Liver (tissue), 9 donors: ENCODE results near the gene ZIC1. TPM values are rescaled to one million over a fixed set of nuclear protein-coding genes. Genes with fewer than 3 reads are reported as not detected.

Experiments
- DNase-seq: peaks from one replicate; pipeline ENCODE4 v3.0.0-alpha.2; 2017; ENCODE audit warnings: low spot score
- H3K27ac ChIP-seq, 2 donors: one replicate each; pipeline ENCODE4 v1.7.0; 2013; ENCODE audit warnings: inconsistent platforms in 2 of 2, low read length in 2 of 2, control low read depth in 1 of 2, low read depth in 1 of 2, mild to moderate bottlenecking in 1 of 2
- H3K27me3 ChIP-seq, 4 donors: one replicate each; pipeline versions ENCODE4 v1.6.1 to v1.7.0; 2013; ENCODE audit warnings: low read length in 3 of 4, inconsistent platforms in 1 of 4, mild to moderate bottlenecking in 1 of 4, moderate library complexity in 1 of 4; ENCODE audit not compliant: control insufficient read depth in 4 of 4, insufficient read depth in 4 of 4
- H3K36me3 ChIP-seq, 4 donors: one replicate each; pipeline versions ENCODE4 v1.6.1 to v1.7.0; 2013; ENCODE audit warnings: low read length in 3 of 4, mild to moderate bottlenecking in 3 of 4, low read depth in 1 of 4, moderate library complexity in 1 of 4; ENCODE audit not compliant: control insufficient read depth in 4 of 4, insufficient read depth in 3 of 4
- H3K4me1 ChIP-seq, 4 donors: one replicate each; pipeline versions ENCODE4 v1.6.1 to v1.7.0; 2013; ENCODE audit warnings: low read length in 3 of 4, mild to moderate bottlenecking in 3 of 4, moderate library complexity in 1 of 4; ENCODE audit not compliant: control insufficient read depth in 4 of 4, insufficient read depth in 4 of 4
- H3K4me3 ChIP-seq, 3 donors: one replicate each; pipeline versions ENCODE4 v1.6.1 to v1.7.0; 2013; ENCODE audit warnings: low read length in 3 of 3, control low read depth in 1 of 3, low read depth in 1 of 3, mild to moderate bottlenecking in 1 of 3
- H3K9ac ChIP-seq, 2 donors: one replicate each; pipeline ENCODE4 v1.7.0; 2013; ENCODE audit warnings: low read length in 2 of 2, mild to moderate bottlenecking in 2 of 2, moderate library complexity in 2 of 2, control low read depth in 1 of 2, low read depth in 1 of 2
- H3K9me3 ChIP-seq, 4 donors: one replicate each; pipeline versions ENCODE4 v1.6.1 to v1.7.0; 2013; ENCODE audit warnings: low read length in 3 of 4; ENCODE audit not compliant: control insufficient read depth in 4 of 4
- ATF3 ChIP-seq: IDR thresholded peaks from 2 replicates; pipeline ENCODE4 v1.6.1; 2016; ENCODE audit warnings: antibody characterized with exemption
- CTCF ChIP-seq: fragments of 150-350 bp; IDR thresholded peaks from 2 replicates; pipeline ENCODE4 v1.5.1; 2017; ENCODE audit warnings: improper control_type of control experiment, low read depth, low read length; ENCODE audit not compliant: missing input control
- FOXA1 ChIP-seq: IDR thresholded peaks from 2 replicates; pipeline ENCODE4 v1.6.1; 2016; ENCODE audit warnings: antibody characterized with exemption
- FOXA2 ChIP-seq: IDR thresholded peaks from 2 replicates; pipeline ENCODE4 v1.6.1; 2016; ENCODE audit warnings: antibody characterized with exemption
- HNF4G ChIP-seq: IDR thresholded peaks from 2 replicates; pipeline ENCODE4 v1.6.1; 2016; ENCODE audit warnings: antibody characterized with exemption
- JUND ChIP-seq, 2 donors: IDR thresholded peaks; 2 replicates each; pipeline ENCODE4 v1.6.1; 2016; ENCODE audit warnings: antibody characterized with exemption in 2 of 2
- NR2F2 ChIP-seq: IDR thresholded peaks from 2 replicates; pipeline ENCODE4 v1.6.1; 2016; ENCODE audit warnings: antibody characterized with exemption
- RAD21 ChIP-seq, 2 donors: IDR thresholded peaks; 2 replicates each; pipeline ENCODE4 v1.6.1; 2016; ENCODE audit warnings: antibody characterized with exemption in 2 of 2, mild to moderate bottlenecking in 2 of 2
- REST ChIP-seq: IDR thresholded peaks from 2 replicates; pipeline ENCODE4 v1.6.1; 2016; ENCODE audit warnings: antibody characterized with exemption, mild to moderate bottlenecking
- RXRA ChIP-seq, 2 donors: IDR thresholded peaks; 2 replicates each; pipeline ENCODE4 v1.6.1; 2017 to 2018; ENCODE audit warnings: antibody characterized with exemption in 2 of 2, mild to moderate bottlenecking in 1 of 2
- YY1 ChIP-seq: IDR thresholded peaks from 2 replicates; pipeline ENCODE4 v1.6.1; 2016; ENCODE audit warnings: antibody characterized with exemption, mild to moderate bottlenecking
- ZBTB33 ChIP-seq: IDR thresholded peaks from 2 replicates; pipeline ENCODE4 v1.6.1; 2016; ENCODE audit warnings: antibody characterized with exemption
- WGBS: extraction: QIAGEN DNeasy Blood & Tissue Kit; methylation state at CpG from one replicate; pipeline ENCODE4 v1.1.7; 2013; 5-methylcytosine and 5-hydroxymethylcytosine counted together
- polyA plus RNA-seq, 2 donors: library from polyadenylated mRNA; stranded (reverse) in 1 of 2; unstranded in 1 of 2; fragments of 200-250 nt in 1 of 2; fragments of >200 nt in 1 of 2; fragmentation: Nextera tagmentation in 1 of 2; extraction: Ambion mirVana in 1 of 2; gene quantifications; one replicate each; pipeline versions ENCODE4 v1.2.1 to v1.2.3, GENCODE V29; 2013 to 2015
- total RNA-seq, 2 donors: library from RNA; depleted of rRNA; stranded (reverse); fragments of >200 nt; gene quantifications; one replicate each; pipeline ENCODE4 v1.2.3, GENCODE V29; 2014
- donor health status: healthy.
- donor health status: healthy.
- donor health status: healthy.
- donor health status: healthy.
- donor health status: healthy.

Gene ZIC1
- total RNA-seq (not detected), polyA plus RNA-seq (1 to 10 TPM in 1 of 2 donors, not detected in 1; 4.4 TPM)

GRCh38 chr3:147409143-147410115 is at the start of gene ZIC1:
Gene ZIC1 (plus strand): TSS chr3:147409365. CDS start chr3:147410113, 748 bp downstream.
- Histone ChIP-seq H3K27me3 (peaks cover 0 to 46% (median 15%) of the 10 kb centered on the region in 4 donors), H3K4me3 (peak within 1 kb of the TSS in 1 of 3 donors; percentile 26), H3K9me3 (peaks cover 0 to 12% (median 5%) of the 10 kb centered on the region in 4 donors), H3K36me3 (peaks cover 0 to 7% (median 0%) of the 10 kb centered on the region in 4 donors), H3K4me1 (peaks cover 7 to 40% (median 13%) of the 10 kb centered on the region in 4 donors), H3K27ac (no peak within 1 kb of the TSS), H3K9ac (no peak within 1 kb of the TSS)
- TF ChIP-seq RAD21 (IDR thresholded peaks at IDR 0.05), result no peak
- 16% methylated on average over 80 of the region's 80 CpGs for WGBS
- no peak for DNase-seq

GRCh38 chr3:147360051-147360439 is 49.1 kb upstream of the ZIC1 start:
- H3K4me3 ChIP-seq, result no peak overlapping the region
- no peaks in the 10 kb centered on the region for H3K4me1 ChIP-seq
- TF ChIP-seq YY1 (no peak), NR2F2 (no peak), CTCF (no peak), RAD21 (IDR thresholded peaks at IDR 0.05) (no peak), HNF4G (no peak), REST (no peak), ZBTB33 (no peak), FOXA1 (no peak), ATF3 (no peak), FOXA2 (no peak), JUND (IDR thresholded peaks at IDR 0.05) (no peak), RXRA (IDR thresholded peaks at IDR 0.05) (no peak)
- H3K9ac ChIP-seq, result no peak overlapping the region
- H3K27ac ChIP-seq, result no peak overlapping the region
- DNase-seq, result no peak
- 14% methylated on average over 5 of the region's 5 CpGs for WGBS
- H3K36me3 ChIP-seq, result no peaks in the 10 kb centered on the region
- H3K27me3 ChIP-seq, result peaks cover 3 to 59% (median 23%) of the 10 kb centered on the region in 4 donors
- peaks cover 0 to 2% (median 0%) of the 10 kb centered on the region in 4 donors for H3K9me3 ChIP-seq
